OCI-LY3 (cell line): ENCODE data around the gene TNFRSF8.

Experiments
- H2AFZ ChIP-seq: fragments of 200-600, 300-600 bp; shearing (Covaris generic); 2 replicates; pipeline ENCODE4 v1.6.0; 2014; ENCODE audit warnings: antibody characterized with exemption, low read depth, low read length
- H3K27ac ChIP-seq: fragments of 200-600, 300-600 bp; sonication (generic); 2 replicates; pipeline ENCODE4 v1.5.1; 2014; ENCODE audit warnings: mild to moderate bottlenecking, low read length, moderate library complexity, mixed read lengths
- H3K27me3 ChIP-seq: fragments of 200-600, 300-600 bp; sonication (generic); 2 replicates; pipeline ENCODE4 v1.6.1; 2014; ENCODE audit warnings: low read depth, low read length, mixed read lengths
- H3K36me3 ChIP-seq: fragments of 200-600, 300-600 bp; sonication (generic); replicated peaks from 2 replicates; pipeline ENCODE3; 2014; ENCODE audit warnings: low read depth, low read length, mixed read lengths
- H3K4me1 ChIP-seq: fragments of 300-600, 200-600 bp; sonication (generic); 2 replicates; pipeline ENCODE4 v1.6.1; 2014; ENCODE audit warnings: low read length, mixed read lengths
- H3K4me2 ChIP-seq: fragments of 200-600, 300-600 bp; sonication (generic); 2 replicates; pipeline ENCODE4 v1.6.1; 2014; ENCODE audit warnings: low read length, mixed read lengths
- H3K4me3 ChIP-seq: fragments of 300-600, 200-600 bp; sonication (generic); 2 replicates; pipeline ENCODE4 v1.5.1; 2014; ENCODE audit warnings: antibody characterized with exemption, mild to moderate bottlenecking, low read length, moderate library complexity
- H3K79me2 ChIP-seq: fragments of 300-600, 200-600 bp; shearing (Covaris generic); 2 replicates; pipeline ENCODE4 v1.6.1; 2014; ENCODE audit warnings: mild to moderate bottlenecking, low read length, mixed read lengths
- H3K9ac ChIP-seq: fragments of 300-600, 200-600 bp; shearing (Covaris generic); 2 replicates; pipeline ENCODE4 v1.6.0; 2014; ENCODE audit warnings: mild to moderate bottlenecking, low read length, moderate library complexity
- H3K9me3 ChIP-seq: fragments of 200-600, 300-600 bp; shearing (Covaris generic); 2 replicates; pipeline ENCODE4 v1.6.1; 2014; ENCODE audit warnings: low read length, mixed read lengths; ENCODE audit not compliant: insufficient read depth
- H4K20me1 ChIP-seq: fragments of 200-600, 300-600 bp; sonication (generic); 2 replicates; pipeline ENCODE4 v1.6.1; 2016; ENCODE audit warnings: low read length, mixed read lengths; ENCODE audit not compliant: insufficient read depth
- EZH2phosphoT487 ChIP-seq: fragments of 200-600 bp; shearing (Covaris generic); IDR thresholded peaks from 2 replicates; pipeline ENCODE4 v1.6.1; 2018; ENCODE audit warnings: antibody characterized with exemption, mixed run types, low read depth
- TF ChIP-seq, protein P1 (sequence below): fragments of 200-600, 300-600 bp; sonication (generic); IDR thresholded peaks from 2 replicates; pipeline ENCODE4 v1.5.1; 2014; ENCODE audit warnings: antibody characterized with exemption, low read length, low read depth

The TNFRSF8 gene

DNA sequence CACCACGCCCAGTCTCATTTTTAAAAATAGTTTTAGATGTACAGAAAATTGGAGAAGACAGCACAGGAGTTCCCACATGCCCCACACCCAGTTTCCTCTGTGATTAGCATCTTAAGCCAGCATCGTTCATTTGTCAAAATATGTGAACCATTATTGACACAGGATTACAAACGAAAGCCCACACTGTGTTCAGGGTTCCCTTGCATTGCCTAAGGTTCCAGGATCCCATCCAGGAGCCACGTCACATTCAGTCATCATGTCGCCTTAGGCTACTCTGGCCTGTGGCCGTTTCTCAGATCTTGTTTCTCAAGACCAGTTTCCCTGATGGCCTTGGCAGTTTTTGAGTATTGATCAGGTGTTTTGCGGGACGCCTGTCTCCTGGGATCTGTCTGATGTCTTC, 69.0 kb downstream of the TNFRSF8 start:
- Histone ChIP-seq H3K27me3 (no peaks in the 10 kb centered on the region), H3K27ac (no peak overlapping the region), H3K4me2 (no peak overlapping the region)

DNA sequence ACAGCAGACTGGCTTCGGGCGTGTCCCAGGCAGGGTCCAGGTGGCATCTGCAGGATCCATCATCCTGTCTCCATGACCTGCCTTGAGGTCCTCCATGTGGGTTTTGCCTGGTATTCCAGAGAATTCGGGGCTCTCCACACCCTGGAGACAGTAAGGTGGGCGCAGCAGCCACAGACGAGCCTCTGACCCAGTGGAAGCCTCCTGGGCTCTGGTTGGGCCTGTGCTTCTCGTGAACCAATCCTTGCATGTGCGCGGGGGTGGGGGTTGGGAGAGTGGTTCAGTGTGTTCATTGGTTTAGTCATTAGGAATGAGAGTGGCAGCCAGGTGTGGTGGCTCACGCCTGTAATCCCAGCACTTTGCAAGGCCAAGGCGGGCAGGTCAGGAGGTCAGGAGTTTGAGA, 71.6 kb downstream of the TNFRSF8 start:
- no peak overlapping the region for H3K9ac ChIP-seq
- no peaks in the 10 kb centered on the region for H4K20me1 ChIP-seq
- H2AFZ ChIP-seq: no peak overlapping the region
- no peak overlapping the region for H3K4me2 ChIP-seq
- no peaks in the 10 kb centered on the region for H3K9me3 ChIP-seq
- no peak overlapping the region for H3K27ac ChIP-seq
- H3K4me3 ChIP-seq: no peak overlapping the region
- peaks cover 12% of the 10 kb centered on the region for H3K4me1 ChIP-seq
- H3K36me3 ChIP-seq: no peaks in the 10 kb centered on the region
- no peaks in the 10 kb centered on the region for H3K79me2 ChIP-seq
- TF ChIP-seq EZH2phosphoT487: no peak
- TF ChIP-seq, protein P1, sequence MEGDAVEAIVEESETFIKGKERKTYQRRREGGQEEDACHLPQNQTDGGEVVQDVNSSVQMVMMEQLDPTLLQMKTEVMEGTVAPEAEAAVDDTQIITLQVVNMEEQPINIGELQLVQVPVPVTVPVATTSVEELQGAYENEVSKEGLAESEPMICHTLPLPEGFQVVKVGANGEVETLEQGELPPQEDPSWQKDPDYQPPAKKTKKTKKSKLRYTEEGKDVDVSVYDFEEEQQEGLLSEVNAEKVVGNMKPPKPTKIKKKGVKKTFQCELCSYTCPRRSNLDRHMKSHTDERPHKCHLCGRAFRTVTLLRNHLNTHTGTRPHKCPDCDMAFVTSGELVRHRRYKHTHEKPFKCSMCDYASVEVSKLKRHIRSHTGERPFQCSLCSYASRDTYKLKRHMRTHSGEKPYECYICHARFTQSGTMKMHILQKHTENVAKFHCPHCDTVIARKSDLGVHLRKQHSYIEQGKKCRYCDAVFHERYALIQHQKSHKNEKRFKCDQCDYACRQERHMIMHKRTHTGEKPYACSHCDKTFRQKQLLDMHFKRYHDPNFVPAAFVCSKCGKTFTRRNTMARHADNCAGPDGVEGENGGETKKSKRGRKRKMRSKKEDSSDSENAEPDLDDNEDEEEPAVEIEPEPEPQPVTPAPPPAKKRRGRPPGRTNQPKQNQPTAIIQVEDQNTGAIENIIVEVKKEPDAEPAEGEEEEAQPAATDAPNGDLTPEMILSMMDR: no peak
- no peaks in the 10 kb centered on the region for H3K27me3 ChIP-seq

More for the DNA sequence above, 69.0 kb downstream of the TNFRSF8 start:
- no peaks in the 10 kb centered on the region for H4K20me1 ChIP-seq
- TF ChIP-seq EZH2phosphoT487: no peak
- TF ChIP-seq, protein P1: no peak
- no peak overlapping the region for H2AFZ ChIP-seq
- H3K9ac ChIP-seq: no peak overlapping the region
- H3K4me1 ChIP-seq: peaks cover 9% of the 10 kb centered on the region
- H3K4me3 ChIP-seq: no peak overlapping the region
- H3K79me2 ChIP-seq: no peaks in the 10 kb centered on the region
- no peaks in the 10 kb centered on the region for H3K9me3 ChIP-seq
- no peaks in the 10 kb centered on the region for H3K36me3 ChIP-seq

DNA sequence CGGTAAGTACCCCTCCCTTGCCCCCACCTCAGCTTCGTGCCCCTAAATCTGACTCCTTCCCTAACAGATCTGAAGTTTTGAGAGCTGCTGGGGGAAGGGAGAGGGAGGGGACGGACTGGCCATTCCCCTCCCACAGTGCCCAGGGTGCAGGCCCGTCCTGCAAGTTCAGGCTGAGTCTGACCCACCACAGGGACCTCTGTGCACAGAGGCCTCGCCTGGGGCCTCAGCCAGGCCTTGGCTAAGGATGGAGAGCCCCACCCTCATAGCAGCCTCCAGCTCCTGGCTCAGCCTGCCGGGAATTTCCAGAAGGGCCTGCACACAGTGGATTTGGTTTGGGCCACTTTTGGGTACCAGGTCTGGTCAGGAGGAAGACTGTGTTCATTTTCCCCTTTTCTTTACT, 72.5 kb downstream of the TNFRSF8 start:
- Histone ChIP-seq H3K4me1 (peaks cover 12% of the 10 kb centered on the region), H3K4me3 (no peak overlapping the region), H2AFZ (no peak overlapping the region), H3K9me3 (no peaks in the 10 kb centered on the region), H3K79me2 (no peaks in the 10 kb centered on the region), H3K27me3 (no peaks in the 10 kb centered on the region), H3K36me3 (no peaks in the 10 kb centered on the region), H4K20me1 (no peaks in the 10 kb centered on the region), H3K27ac (no peak overlapping the region), H3K9ac (no peak overlapping the region), H3K4me2 (no peak overlapping the region)
- TF ChIP-seq, protein P1: no peak
- TF ChIP-seq EZH2phosphoT487: no peak

DNA sequence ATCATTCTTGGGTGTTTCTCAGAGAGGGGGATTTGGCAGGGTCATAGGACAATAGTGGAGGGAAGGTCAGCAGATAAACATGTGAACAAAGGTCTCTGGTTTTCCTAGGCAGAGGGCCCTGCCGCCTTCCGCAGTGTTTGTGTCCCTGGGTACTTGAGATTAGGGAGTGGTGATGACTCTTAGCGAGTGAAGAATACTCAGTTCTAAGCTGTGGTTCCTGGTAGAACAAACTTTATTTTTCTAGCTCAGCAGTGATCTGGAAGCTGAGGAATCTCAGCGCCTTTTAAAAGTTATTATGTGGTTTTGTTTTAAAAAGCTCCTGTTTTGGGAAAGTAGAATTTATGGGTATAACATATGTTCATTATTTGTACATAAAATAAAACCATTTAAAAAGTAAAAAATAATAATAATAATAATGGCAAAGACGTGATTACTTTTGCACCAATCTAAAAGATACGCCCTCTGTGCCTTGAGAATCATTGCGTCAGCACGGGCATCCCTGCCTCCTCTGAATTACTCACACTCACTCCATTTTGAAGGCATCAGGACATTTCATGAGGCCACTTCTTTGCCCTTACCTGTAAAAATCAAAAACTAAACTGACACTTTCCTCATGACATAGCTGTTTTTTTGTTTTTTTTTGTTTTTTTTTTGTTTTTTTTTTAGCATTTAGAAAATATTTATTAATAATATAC, 74.0 kb downstream of the TNFRSF8 start:
- H3K27me3 ChIP-seq: no peaks in the 10 kb centered on the region
- H2AFZ ChIP-seq: no peak overlapping the region
- peaks cover 20% of the 10 kb centered on the region for H3K4me1 ChIP-seq
- no peak overlapping the region for H3K4me2 ChIP-seq
- no peak overlapping the region for H3K27ac ChIP-seq
- no peaks in the 10 kb centered on the region for H3K9me3 ChIP-seq
- no peaks in the 10 kb centered on the region for H3K79me2 ChIP-seq
- no peak for TF ChIP-seq EZH2phosphoT487
- TF ChIP-seq, protein P1: no peak
- H3K4me3 ChIP-seq: no peak overlapping the region
- H3K9ac ChIP-seq: no peak overlapping the region
- H4K20me1 ChIP-seq: no peaks in the 10 kb centered on the region
- no peaks in the 10 kb centered on the region for H3K36me3 ChIP-seq
